Parathyroid adenoma (tissue), 2 donors: ENCODE results near the gene HTR7.

Source experiments
- H2AFZ ChIP-seq: fragments of 300-600 bp; sonication (generic); one replicate; pipeline ENCODE4 v1.7.0; 2017; ENCODE audit warnings: antibody characterized with exemption, mild to moderate bottlenecking
- H3K27ac ChIP-seq: fragments of 300-600 bp; sonication (generic); one replicate; pipeline ENCODE4 v1.7.0; 2017
- H3K27me3 ChIP-seq: fragments of 300-600 bp; sonication (generic); one replicate; pipeline ENCODE4 v1.7.0; 2017; ENCODE audit warnings: low read length; ENCODE audit not compliant: control insufficient read depth, insufficient read depth
- H3K36me3 ChIP-seq: fragments of 300-600 bp; sonication (generic); one replicate; pipeline ENCODE4 v1.7.0; 2017; ENCODE audit warnings: low read length; ENCODE audit not compliant: control insufficient read depth, insufficient read depth
- H3K4me1 ChIP-seq: fragments of 300-600 bp; sonication (generic); one replicate; pipeline ENCODE4 v1.7.0; 2017; ENCODE audit warnings: control low read depth
- H3K4me2 ChIP-seq: fragments of 300-600 bp; sonication (generic); one replicate; pipeline ENCODE4 v1.7.0; 2017; ENCODE audit warnings: low read length
- H3K4me3 ChIP-seq: fragments of 300-600 bp; sonication (generic); one replicate; pipeline ENCODE4 v1.7.0; 2017; ENCODE audit warnings: low read depth, low read length
- H3K79me2 ChIP-seq: fragments of 300-600 bp; sonication (generic); one replicate; pipeline ENCODE4 v1.7.0; 2017; ENCODE audit warnings: control low read depth
- H3K9ac ChIP-seq: fragments of 300-600 bp; sonication (generic); one replicate; pipeline ENCODE4 v1.7.0; 2017; ENCODE audit warnings: mild to moderate bottlenecking
- H3K9me3 ChIP-seq: fragments of 300-600 bp; sonication (generic); one replicate; pipeline ENCODE4 v1.7.0; 2017; ENCODE audit warnings: low read length; ENCODE audit not compliant: control insufficient read depth
- CTCF ChIP-seq: fragments of 300-600 bp; sonication (generic); IDR thresholded peaks from one replicate; pipeline ENCODE4 v1.7.0; 2017; ENCODE audit warnings: antibody characterized with exemption, mild to moderate bottlenecking
- donor health status: primary hyperparathyroidism.

Gene HTR7

GRCh38 chr10:90738885-90739284, 119.0 kb downstream of the HTR7 start:
- Histone ChIP-seq H3K4me3 (no peak overlapping the region), H2AFZ (no peak overlapping the region), H3K27me3 (no peaks in the 10 kb centered on the region), H3K36me3 (no peaks in the 10 kb centered on the region), H3K9me3 (no peaks in the 10 kb centered on the region), H3K79me2 (no peaks in the 10 kb centered on the region), H3K4me1 (peaks cover 6% of the 10 kb centered on the region), H3K27ac (no peak overlapping the region), H3K4me2 (no peak overlapping the region), H3K9ac (no peak overlapping the region)
- no peak for TF ChIP-seq CTCF

- Histone ChIP-seq H3K4me3 (no peak overlapping the region), H3K9ac (no peak overlapping the region), H3K36me3 (no peaks in the 10 kb centered on the region), H3K27ac (no peak overlapping the region), H3K79me2 (no peaks in the 10 kb centered on the region), H2AFZ (no peak overlapping the region), H3K4me2 (no peak overlapping the region), H3K27me3 (no peaks in the 10 kb centered on the region), H3K4me1 (no peaks in the 10 kb centered on the region), H3K9me3 (no peaks in the 10 kb centered on the region)
- TF ChIP-seq CTCF: no peak
These were observed 123.4 kb downstream of the HTR7 start for GRCh38 chr10:90734415-90734814.

GRCh38 chr10:90732581-90732980, 125.3 kb downstream of the HTR7 start:
- Histone ChIP-seq H3K27me3 (no peaks in the 10 kb centered on the region), H3K36me3 (no peaks in the 10 kb centered on the region), H3K4me2 (no peak overlapping the region), H3K9ac (no peak overlapping the region), H3K79me2 (no peaks in the 10 kb centered on the region), H3K9me3 (no peaks in the 10 kb centered on the region), H3K27ac (no peak overlapping the region), H2AFZ (no peak overlapping the region), H3K4me3 (no peak overlapping the region), H3K4me1 (no peaks in the 10 kb centered on the region)
- no peak for TF ChIP-seq CTCF

GRCh38 chr10:90723416-90724068, 134.3 kb downstream of the HTR7 start:
- TF ChIP-seq CTCF: no peak
- H3K27me3 ChIP-seq: no peaks in the 10 kb centered on the region
- H2AFZ ChIP-seq: peak overlapping the region; percentile 18
- no peak overlapping the region for H3K27ac ChIP-seq
- no peaks in the 10 kb centered on the region for H3K9me3 ChIP-seq
- no peaks in the 10 kb centered on the region for H3K79me2 ChIP-seq
- H3K9ac ChIP-seq: no peak overlapping the region
- H3K4me1 ChIP-seq: peaks cover under 1% of the 10 kb centered on the region
- no peaks in the 10 kb centered on the region for H3K36me3 ChIP-seq
- no peak overlapping the region for H3K4me2 ChIP-seq
- no peak overlapping the region for H3K4me3 ChIP-seq

GRCh38 chr10:90722832-90723231, 135.0 kb downstream of the HTR7 start:
- no peak for TF ChIP-seq CTCF
- no peak overlapping the region for H3K27ac ChIP-seq
- no peak overlapping the region for H3K4me3 ChIP-seq
- no peak overlapping the region for H3K4me2 ChIP-seq
- H3K27me3 ChIP-seq: no peaks in the 10 kb centered on the region
- no peaks in the 10 kb centered on the region for H3K79me2 ChIP-seq
- H3K9ac ChIP-seq: no peak overlapping the region
- no peaks in the 10 kb centered on the region for H3K36me3 ChIP-seq
- no peaks in the 10 kb centered on the region for H3K9me3 ChIP-seq
- no peak overlapping the region for H2AFZ ChIP-seq
- H3K4me1 ChIP-seq: peaks cover 6% of the 10 kb centered on the region
